GM12891 (cell line): Measurements from ENCODE around the gene C1orf226.

Experiments
- POLR2A ChIP-seq: IDR thresholded peaks from 2 replicates; pipeline ENCODE4 v1.6.1; 2011; ENCODE audit warnings: low read depth, low read length, control low read depth
- TAF1 ChIP-seq: IDR thresholded peaks from 2 replicates; pipeline ENCODE4 v1.6.1; 2011; ENCODE audit warnings: low read depth, low read length, control low read depth

DNA sequence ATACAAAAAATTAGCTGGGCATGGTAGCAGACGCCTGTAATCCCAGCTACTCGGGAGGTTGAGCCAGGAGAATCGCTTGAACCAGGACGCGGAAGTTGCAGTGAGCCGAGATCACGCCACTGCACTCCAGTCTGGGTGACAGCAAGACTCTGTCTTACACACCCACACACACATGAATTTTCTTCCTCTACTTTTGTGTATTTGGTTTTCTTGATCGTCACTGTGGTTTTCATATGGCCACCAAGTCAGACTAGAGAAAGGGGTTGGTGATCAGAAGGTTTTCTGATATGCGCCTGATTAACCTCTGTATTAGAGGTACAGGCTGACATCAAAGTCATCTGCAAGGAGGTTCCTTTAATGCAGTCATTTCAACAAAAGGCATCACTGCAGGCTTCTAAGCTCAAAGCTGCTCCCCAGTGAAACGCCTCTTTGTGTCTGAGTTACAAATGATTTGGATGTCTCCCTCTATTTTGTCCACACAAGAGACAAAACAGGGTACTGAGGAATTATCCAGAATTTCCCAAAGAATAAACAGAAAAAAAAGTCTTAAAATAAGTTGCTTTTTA, 19.3 kb downstream of the C1orf226 start:
- no peak for TF ChIP-seq TAF1
- no peak for TF ChIP-seq POLR2A
